H9 (cell line): Measurements from ENCODE around the gene MSI2. TPM values are rescaled to one million over a fixed set of nuclear protein-coding genes. Genes with fewer than 3 reads are reported as not detected.

Source experiments
- DNase-seq: peaks from one replicate; pipeline ENCODE4 v3.0.0-alpha.2; 2017
- H2AFZ ChIP-seq: one replicate; pipeline ENCODE4 v1.6.1; 2013; ENCODE audit warnings: mild to moderate bottlenecking, low read length, control low read depth, moderate library complexity
- H2AK5ac ChIP-seq: 2 replicates; pipeline ENCODE4 v1.6.1; 2013; ENCODE audit warnings: low read length, control low read depth, mixed read lengths; ENCODE audit not compliant: insufficient read length
- H2BK120ac ChIP-seq: one replicate; pipeline ENCODE4 v1.6.1; 2013; ENCODE audit warnings: low read depth, mild to moderate bottlenecking, low read length, control low read depth, inconsistent platforms; ENCODE audit not compliant: poor library complexity, severe bottlenecking
- H2BK12ac ChIP-seq: 2 replicates; pipeline ENCODE4 v1.6.1; 2013; ENCODE audit warnings: low read length, control low read depth, mixed read lengths, low read depth; ENCODE audit not compliant: insufficient read length
- H2BK15ac ChIP-seq: 2 replicates; pipeline ENCODE4 v1.6.1; 2013; ENCODE audit warnings: low read depth, low read length, control low read depth
- H2BK20ac ChIP-seq: one replicate; pipeline ENCODE4 v1.6.1; 2013; ENCODE audit warnings: low read depth, mild to moderate bottlenecking, low read length, control low read depth, inconsistent platforms; ENCODE audit not compliant: poor library complexity, severe bottlenecking
- H2BK5ac ChIP-seq: 2 replicates; pipeline ENCODE4 v1.6.1; 2013; ENCODE audit warnings: low read length, control low read depth, mixed read lengths; ENCODE audit not compliant: insufficient read length
- H3K14ac ChIP-seq: 2 replicates; pipeline ENCODE4 v1.6.1; 2013; ENCODE audit warnings: low read length, control low read depth; ENCODE audit not compliant: insufficient read depth
- H3K18ac ChIP-seq: 2 replicates; pipeline ENCODE4 v1.6.1; 2013; ENCODE audit warnings: low read depth, mild to moderate bottlenecking, mixed read lengths, low read length, control low read depth; ENCODE audit not compliant: insufficient read length
- H3K23ac ChIP-seq: 2 replicates; pipeline ENCODE4 v1.6.1; 2013; ENCODE audit warnings: low read length, control low read depth, mixed read lengths, low read depth; ENCODE audit not compliant: insufficient read length
- H3K23me2 ChIP-seq: 2 replicates; pipeline ENCODE4 v1.6.1; 2013; ENCODE audit warnings: low read depth, mild to moderate bottlenecking, mixed read lengths, low read length, control low read depth; ENCODE audit not compliant: insufficient read length, poor library complexity, severe bottlenecking
- H3K27ac ChIP-seq: 2 replicates; pipeline ENCODE4 v1.5.1; 2013; ENCODE audit warnings: low read length, control low read depth, mixed read lengths, low read depth; ENCODE audit not compliant: insufficient read length
- H3K27me3 ChIP-seq: 2 replicates; pipeline ENCODE4 v1.6.1; 2013; ENCODE audit warnings: low read length, control low read depth, inconsistent platforms; ENCODE audit not compliant: insufficient read depth
- H3K4ac ChIP-seq: 2 replicates; pipeline ENCODE4 v1.6.1; 2013; ENCODE audit warnings: low read depth, mild to moderate bottlenecking, control low read depth, inconsistent platforms, low read length, moderate library complexity
- H3K4me1 ChIP-seq: 2 replicates; pipeline ENCODE4 v1.6.1; 2013; ENCODE audit warnings: low read length, control low read depth, inconsistent platforms; ENCODE audit not compliant: insufficient read depth
- H3K4me2 ChIP-seq: 2 replicates; pipeline ENCODE4 v1.6.1; 2013; ENCODE audit warnings: low read length, control low read depth, mixed read lengths; ENCODE audit not compliant: insufficient read length, insufficient read depth
- H3K56ac ChIP-seq: 2 replicates; pipeline ENCODE4 v1.6.1; 2013; ENCODE audit warnings: low read depth, mild to moderate bottlenecking, mixed read lengths, low read length, control low read depth; ENCODE audit not compliant: insufficient read length
- H3K79me1 ChIP-seq: 2 replicates; pipeline ENCODE4 v1.6.1; 2013; ENCODE audit warnings: low read depth, mild to moderate bottlenecking, moderate library complexity, low read length, control low read depth, inconsistent platforms; ENCODE audit not compliant: insufficient read depth, poor library complexity, severe bottlenecking
- H3K79me2 ChIP-seq: 2 replicates; pipeline ENCODE4 v1.6.1; 2013; ENCODE audit warnings: low read length, control low read depth, inconsistent platforms; ENCODE audit not compliant: insufficient read depth
- H3K9ac ChIP-seq: 2 replicates; pipeline ENCODE4 v1.6.1; 2013; ENCODE audit warnings: low read length, control low read depth, mixed read lengths; ENCODE audit not compliant: insufficient read length; ENCODE audit errors: extremely low read depth
- H3K9me3 ChIP-seq: one replicate; pipeline ENCODE4 v1.6.1; 2013; ENCODE audit warnings: low read depth, low read length, inconsistent platforms; ENCODE audit not compliant: control insufficient read depth
- H3T11ph ChIP-seq: one replicate; pipeline ENCODE4 v1.6.1; 2013; ENCODE audit warnings: mild to moderate bottlenecking, low read length, control low read depth, inconsistent platforms
- H4K20me1 ChIP-seq: one replicate; pipeline ENCODE4 v1.6.1; 2013; ENCODE audit not compliant: control insufficient read depth, insufficient read length, insufficient read depth
- H4K5ac ChIP-seq: 2 replicates; pipeline ENCODE4 v1.6.1; 2013; ENCODE audit warnings: low read depth, mild to moderate bottlenecking, mixed read lengths, low read length, control low read depth; ENCODE audit not compliant: insufficient read length
- H4K8ac ChIP-seq: replicated peaks from 2 replicates; pipeline ENCODE4 v1.6.1; 2013; ENCODE audit warnings: low read length, control low read depth, mixed read lengths, low read depth; ENCODE audit not compliant: insufficient read length
- H4K91ac ChIP-seq: 2 replicates; pipeline ENCODE4 v1.6.1; 2013; ENCODE audit warnings: low read depth, mild to moderate bottlenecking, moderate library complexity, mixed read lengths, low read length, control low read depth; ENCODE audit not compliant: insufficient read length
- H3K27ac Mint-ChIP-seq, 3 experiments: 2 replicates in 2 of 3; 3 replicates in 1 of 3; pipeline ENCODE4 v1.8.0; 2020 to 2021; ENCODE audit warnings: mixed read lengths in 3 of 3, mild to moderate bottlenecking in 1 of 3, moderate library complexity in 1 of 3
- H3K27me3 Mint-ChIP-seq: 2 replicates; pipeline ENCODE4 v1.8.0; 2021; ENCODE audit warnings: low read depth, mild to moderate bottlenecking, moderate library complexity, mixed read lengths
- H3K36me3 Mint-ChIP-seq, 3 experiments: 2 replicates in 2 of 3; 3 replicates in 1 of 3; pipeline ENCODE4 v1.8.0; 2020 to 2021; ENCODE audit warnings: low read depth in 3 of 3, mixed read lengths in 3 of 3; ENCODE audit not compliant: insufficient read depth in 1 of 3
- H3K4me1 Mint-ChIP-seq, 2 experiments: 2 replicates each; pipeline ENCODE4 v1.8.0; 2020; ENCODE audit warnings: mixed read lengths in 2 of 2
- H3K4me3 Mint-ChIP-seq, 2 experiments: 2 replicates in 1 of 2; 3 replicates in 1 of 2; pipeline ENCODE4 v1.8.0; 2020 to 2021; ENCODE audit warnings: mild to moderate bottlenecking in 2 of 2, mixed read lengths in 2 of 2, moderate library complexity in 1 of 2
- H3K9me3 Mint-ChIP-seq, 2 experiments: 2 replicates in 1 of 2; 3 replicates in 1 of 2; pipeline ENCODE4 v1.8.0; 2020; ENCODE audit warnings: mild to moderate bottlenecking in 2 of 2, mixed read lengths in 2 of 2, moderate library complexity in 1 of 2
- CTCF ChIP-seq: fragments of 200-600 bp; sonication (generic); conservative IDR thresholded peaks from 3 replicates; pipeline ENCODE4 v1.8.0; 2021; ENCODE audit warnings: antibody characterized with exemption, mild to moderate bottlenecking
- WGBS: extraction: QIAGEN DNeasy Blood & Tissue Kit; methylation state at CpG from one replicate; pipeline ENCODE4 v1.1.7; 2013; ENCODE audit warnings: missing lambda C conversion rate, low lambda C conversion rate, mixed read lengths; ENCODE audit not compliant: insufficient read length; ENCODE audit errors: extremely low coverage; 5-methylcytosine and 5-hydroxymethylcytosine counted together
- total RNA-seq: library from RNA; stranded (reverse); gene quantifications from 2 replicates; pipeline ENCODE4 v1.2.1, GENCODE V29; 2021

MSI2 gene
- total RNA-seq, 1 experiment from 2014 or later = 98.5 TPM

GRCh38 chr17:57350266-57350665 is 93.9 kb downstream of the MSI2 start:
- Histone ChIP-seq H3K23me2 (no peaks in the 10 kb centered on the region), H3T11ph (no peak overlapping the region), H3K27me3 (no peaks in the 10 kb centered on the region), H3K79me1 (no peaks in the 10 kb centered on the region), H3K4ac (no peak overlapping the region), H4K8ac (no peak overlapping the region), H3K18ac (no peak overlapping the region), H2BK5ac (no peak overlapping the region), H3K14ac (no peak overlapping the region), H2AK5ac (no peak overlapping the region), H2BK15ac (no peak overlapping the region), H2BK120ac (no peak overlapping the region), H3K79me2 (no peaks in the 10 kb centered on the region), H4K20me1 (no peaks in the 10 kb centered on the region), H2BK12ac (no peak overlapping the region), H3K9me3 (no peaks in the 10 kb centered on the region), H3K56ac (no peak overlapping the region), H3K27ac (no peak overlapping the region), H3K23ac (no peak overlapping the region), H3K9ac (no peak overlapping the region), H3K4me1 (no peaks in the 10 kb centered on the region), H2BK20ac (no peak overlapping the region), H2AFZ (no peak overlapping the region), H4K91ac (no peak overlapping the region), H4K5ac (no peak overlapping the region), H3K4me2 (no peak overlapping the region)
- H3K36me3 Mint-ChIP-seq = peaks cover 20 to 27% (median 25%) of the 10 kb centered on the region in 3 experiments; a peak in 6 of 7 replicates
- peaks cover 13 to 22% of the 10 kb centered on the region in 2 experiments for H3K4me1 Mint-ChIP-seq
- no peak for TF ChIP-seq CTCF
- no peaks in the 10 kb centered on the region for H3K9me3 Mint-ChIP-seq
- no peak overlapping the region for H3K27ac Mint-ChIP-seq
- no CpG with 5 or more reads among the region's 6 CpGs for WGBS
- H3K27me3 Mint-ChIP-seq = no peaks in the 10 kb centered on the region; the same call in none of the 2 replicates
- H3K4me3 Mint-ChIP-seq = no peak overlapping the region
- no peak for DNase-seq
